Stimulated activated CD8-positive, alpha-beta memory T cell treated with anti-CD3 and anti-CD28 coated beads, Interleukin-7, amount 100 ng/mL, for 1 hour (primary cell): Measurements from ENCODE around the gene GRHPR.
"Not testable (repeated sequence)": the region's sequence is repeated elsewhere in the genome, so short reads cannot be mapped to it uniquely, and the experiment has no call there.

Source experiments
- DNase-seq, 2 donors: peaks; one replicate each; pipeline ENCODE4 v3.0.0-alpha.2; 2020; ENCODE audit warnings: low read depth in 2 of 2

GRHPR gene

GRCh38 chr9:37447111-37447510 is 24.6 kb downstream of the GRHPR start:
- DNase-seq: no peak

DNA sequence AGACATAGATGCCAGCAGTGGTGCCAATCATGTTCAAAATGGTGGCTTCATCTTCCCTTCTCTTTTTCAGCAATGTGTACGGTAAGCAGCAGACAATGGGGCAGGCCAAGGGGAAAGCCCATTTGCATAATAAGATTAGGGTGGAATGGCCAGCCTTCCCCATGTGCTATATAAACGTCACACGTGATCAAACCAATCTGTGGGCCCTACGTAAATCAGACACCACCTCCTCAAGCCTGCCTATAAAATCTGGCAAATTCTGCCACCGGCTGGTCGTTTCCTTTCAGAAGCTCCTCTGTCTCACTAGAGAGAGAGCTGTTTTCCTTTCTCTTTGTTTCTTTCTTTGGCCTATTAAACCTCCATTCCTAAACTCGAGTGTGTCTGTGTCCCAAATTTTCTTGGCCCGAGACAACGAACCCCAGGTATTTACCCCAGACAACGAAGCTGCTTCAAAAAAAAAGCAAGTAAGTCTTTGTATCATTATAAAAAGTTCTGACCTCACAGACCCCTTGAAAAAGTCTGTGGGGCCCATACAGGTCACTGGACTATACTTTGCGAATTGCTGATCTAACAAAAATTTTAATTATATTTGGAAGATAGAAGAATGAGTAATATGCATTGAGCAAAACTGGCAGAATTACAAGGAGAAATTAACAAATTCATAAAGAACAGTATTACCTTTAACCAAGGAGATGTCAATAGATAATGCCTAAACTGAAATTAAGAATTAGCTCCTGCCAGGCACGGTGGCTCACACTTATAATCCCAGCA is 27.6 kb downstream of the GRHPR start:
- no peak for DNase-seq

DNA sequence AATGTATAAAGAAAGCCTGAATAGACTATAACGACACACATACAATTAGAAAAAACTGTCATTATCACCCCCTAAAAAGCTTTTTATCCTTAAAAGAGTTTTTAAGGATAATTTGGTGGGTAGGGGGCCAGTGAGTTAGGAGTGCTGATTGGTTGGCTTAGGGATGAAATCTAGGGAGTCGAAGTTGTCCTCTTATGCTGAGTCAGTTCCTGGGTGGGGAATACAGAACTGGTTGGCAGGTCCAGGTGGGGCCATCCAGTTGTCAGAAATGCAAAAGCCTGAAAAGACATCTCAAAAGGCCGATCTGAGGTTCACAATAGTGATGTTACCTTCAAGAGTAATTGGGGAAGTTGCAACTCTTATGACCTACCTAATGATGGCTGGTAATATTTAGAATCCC is 29.1 kb downstream of the GRHPR start:
- DNase-seq: no peak

- no peak for DNase-seq
These were observed 30.1 kb downstream of the GRHPR start for GRCh38 chr9:37452611-37453010.

DNA sequence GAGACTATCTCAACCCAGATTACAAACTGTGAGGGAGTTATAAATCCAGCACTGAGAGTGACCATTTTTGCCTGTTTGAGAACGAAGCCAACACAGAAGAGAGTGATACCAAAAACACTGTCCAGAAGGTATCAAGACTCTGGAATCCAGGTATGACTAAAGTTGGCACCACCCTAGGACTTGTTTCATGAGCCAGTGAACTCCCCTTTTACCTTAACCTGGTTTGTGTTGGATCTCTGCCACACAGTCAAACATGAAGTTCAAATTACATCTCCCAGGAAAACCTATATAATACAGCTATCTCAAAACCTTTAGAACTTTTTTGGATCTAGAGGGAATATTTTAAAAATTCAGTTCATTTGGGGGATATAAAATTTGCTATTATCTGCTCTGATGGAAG is 31.3 kb downstream of the GRHPR start:
- DNase-seq: no peak

DNA sequence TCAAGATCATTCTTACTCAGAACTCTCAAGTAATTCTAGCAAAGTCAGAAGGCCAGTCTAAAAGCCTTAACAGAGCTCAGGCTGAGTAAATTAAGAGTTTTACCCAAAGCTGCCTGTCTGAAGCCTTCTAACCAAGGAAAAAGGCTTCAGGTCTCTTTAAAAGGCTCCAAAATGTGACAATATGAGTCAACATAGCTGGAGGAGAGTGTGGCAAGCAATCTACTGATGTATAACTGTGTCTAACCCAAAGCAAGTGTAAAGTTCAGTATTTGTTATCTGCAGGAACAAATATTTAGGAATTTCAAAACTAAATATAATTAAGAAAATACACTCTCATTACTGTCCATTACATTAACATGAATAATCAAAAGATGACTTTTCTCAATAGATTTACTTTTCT is 31.7 kb downstream of the GRHPR start:
- DNase-seq: no peak

DNA sequence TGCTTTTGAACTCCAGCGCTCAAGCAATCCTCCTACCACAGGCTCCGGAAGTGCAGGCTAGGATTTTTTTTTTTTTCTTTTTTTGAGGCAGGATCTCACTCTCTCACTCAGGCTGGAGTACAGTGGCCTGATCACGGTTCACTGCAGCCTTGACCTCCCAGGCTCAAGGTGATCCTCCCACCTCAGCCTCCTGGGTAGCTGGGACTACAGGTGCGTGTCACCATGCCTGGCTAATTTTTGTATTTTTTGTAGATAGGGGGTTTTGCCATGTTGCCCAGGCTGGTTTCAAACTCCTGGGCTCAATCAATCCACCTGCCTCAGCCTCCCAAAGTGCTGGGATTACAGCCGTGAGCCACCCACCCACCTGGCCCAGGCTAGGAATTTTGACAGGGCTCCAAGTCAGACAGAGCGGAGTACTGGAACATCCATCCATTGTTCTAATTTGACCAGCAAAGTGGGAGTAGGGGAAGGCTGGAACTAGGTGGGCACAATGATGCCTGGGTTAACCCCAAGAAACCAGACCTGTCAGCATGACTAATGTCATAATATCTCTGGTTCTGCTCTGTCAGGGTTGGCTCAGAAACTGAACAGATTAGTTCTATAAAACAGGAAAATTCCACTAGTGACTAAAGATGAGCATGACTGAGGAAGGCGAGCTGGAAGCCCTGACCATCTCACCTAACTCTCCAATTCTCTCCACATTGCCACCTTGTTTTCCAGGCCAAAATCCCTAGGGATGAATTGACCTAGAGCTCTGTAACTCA is 33.6 kb downstream of the GRHPR start:
- no peak for DNase-seq

- DNase-seq: no peak
These were observed 34.3 kb downstream of the GRHPR start for GRCh38 chr9:37456817-37457216.

DNA sequence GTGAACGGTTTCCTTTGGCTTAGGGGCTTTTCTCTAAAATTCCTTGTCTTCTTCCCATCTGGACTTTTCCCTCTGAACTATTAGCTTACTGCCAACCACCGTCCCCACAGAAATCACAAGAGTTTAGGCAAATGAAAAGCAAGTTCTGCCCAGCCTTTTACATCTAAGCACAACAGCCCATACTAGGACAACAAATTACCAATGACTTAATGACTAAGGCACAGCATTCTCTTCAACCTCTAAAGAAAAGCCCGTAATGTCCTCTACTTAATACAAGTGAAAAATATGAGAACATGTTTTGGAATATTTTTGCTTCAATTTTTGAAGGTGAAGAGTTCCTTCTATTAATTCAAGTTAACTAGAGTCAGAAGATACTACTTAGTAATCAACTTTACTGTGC is 41.5 kb downstream of the GRHPR start:
- no peak for DNase-seq

DNA sequence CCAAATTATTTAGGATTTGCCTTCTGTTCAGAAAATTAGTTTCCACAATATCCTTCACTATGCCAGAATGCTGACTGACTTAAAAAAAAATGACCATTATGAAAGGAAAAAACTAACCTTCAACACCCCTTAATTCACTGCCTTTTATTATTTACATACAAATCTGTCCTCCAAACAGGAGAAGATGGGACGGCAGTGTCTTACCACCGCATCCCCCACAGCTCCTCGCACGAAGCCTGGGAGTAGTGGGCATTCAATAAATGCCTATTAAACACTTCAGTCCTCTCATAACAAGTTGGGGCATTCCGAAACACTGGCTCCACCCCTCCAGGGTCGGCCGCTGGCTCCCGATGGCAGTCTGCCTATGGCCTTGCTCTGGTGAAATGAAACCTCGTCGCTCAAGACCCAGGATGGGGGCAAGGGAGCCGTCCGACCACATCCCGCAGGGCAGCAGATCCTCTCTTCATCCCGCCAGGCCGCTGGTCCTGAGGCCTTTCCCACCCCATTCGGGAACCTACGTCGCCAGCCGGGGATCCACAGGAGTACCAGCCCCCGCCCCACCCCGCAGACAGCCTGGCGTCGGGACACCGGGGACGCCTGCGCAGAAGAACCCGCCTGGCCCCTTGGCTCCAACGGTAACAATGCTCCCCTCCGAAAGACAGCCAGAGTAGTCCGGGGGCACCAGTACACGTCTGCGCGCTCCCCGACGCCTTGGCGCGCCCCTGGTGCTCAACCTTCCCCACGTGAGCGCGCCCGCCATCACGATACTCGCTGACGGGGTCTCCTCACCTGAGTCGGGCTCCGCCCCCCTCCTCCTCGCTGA is 42.1 kb downstream of the GRHPR start:
- peak in 1 of 2 donors; percentile 19 for DNase-seq

GRCh38 chr9:37465249-37466036 is 42.9 kb downstream of the GRHPR start, which contains the start of gene ZBTB5:
Gene ZBTB5, minus strand, starts transcription at chr9:37465450. Its CDS starts 22,899 bp downstream, at chr9:37442551.
- DNase-seq: peak; percentile 96 to 98

- no peak for DNase-seq
These were observed 43.7 kb downstream of the GRHPR start for GRCh38 chr9:37466037-37466709.

GRCh38 chr9:37467530-37467929 is 45.0 kb downstream of the GRHPR start:
- not testable (repeated sequence) for DNase-seq

DNA sequence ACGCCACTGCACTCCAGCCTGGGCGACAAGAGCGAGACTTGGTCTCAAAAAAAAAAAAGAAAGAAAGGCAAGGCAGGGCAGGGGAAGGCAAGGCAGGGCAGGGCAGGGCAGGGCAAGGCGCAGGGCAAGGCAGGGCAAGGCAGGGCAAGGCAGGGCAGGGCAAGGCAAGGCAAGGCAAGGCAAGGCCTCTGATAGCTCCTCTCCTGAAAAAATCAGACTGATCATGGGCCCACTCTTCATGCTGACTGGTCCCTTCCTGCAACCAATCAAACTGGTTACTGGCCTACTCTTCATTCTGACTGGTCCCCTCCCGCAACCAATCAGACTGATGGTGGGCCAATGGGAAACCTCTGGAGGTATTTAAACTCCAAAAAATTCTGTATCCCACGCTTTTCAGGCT is 46.1 kb downstream of the GRHPR start:
- no peak for DNase-seq

DNA sequence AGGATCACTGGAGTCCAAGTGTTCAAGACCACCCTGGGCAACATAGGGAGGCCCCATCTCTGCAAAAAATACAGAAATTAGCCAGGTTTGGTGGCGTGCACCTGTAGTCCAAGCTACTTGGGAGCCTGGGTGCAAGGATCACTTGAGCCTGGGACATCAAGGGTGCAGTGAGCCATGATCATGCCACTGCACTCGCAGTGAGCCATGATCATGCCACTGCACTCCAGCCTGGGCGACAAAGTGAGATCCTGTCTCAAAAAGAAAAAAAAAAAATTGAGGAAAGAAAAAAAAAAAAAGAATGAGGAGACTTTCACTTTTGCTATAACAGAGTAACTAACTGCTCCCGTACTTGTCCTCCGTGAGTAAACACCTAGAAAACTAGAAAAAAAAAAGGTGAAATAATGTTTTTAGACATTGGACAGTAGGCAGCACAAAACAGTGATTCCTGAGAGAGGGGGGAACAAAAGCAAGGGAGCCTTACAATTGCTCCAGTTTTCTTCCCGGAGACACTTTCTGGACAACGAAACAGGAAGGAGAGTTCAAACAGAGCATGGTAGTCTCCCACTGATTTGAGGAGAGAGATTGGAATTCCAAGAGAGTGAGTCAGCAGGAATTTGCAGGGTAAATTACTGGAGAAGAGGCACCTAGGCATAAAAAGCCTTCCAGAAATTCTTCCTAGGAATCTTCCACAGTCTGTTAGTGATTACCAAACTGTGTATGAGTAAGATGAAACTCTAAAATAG is 49.6 kb downstream of the GRHPR start:
- DNase-seq: no peak

DNA sequence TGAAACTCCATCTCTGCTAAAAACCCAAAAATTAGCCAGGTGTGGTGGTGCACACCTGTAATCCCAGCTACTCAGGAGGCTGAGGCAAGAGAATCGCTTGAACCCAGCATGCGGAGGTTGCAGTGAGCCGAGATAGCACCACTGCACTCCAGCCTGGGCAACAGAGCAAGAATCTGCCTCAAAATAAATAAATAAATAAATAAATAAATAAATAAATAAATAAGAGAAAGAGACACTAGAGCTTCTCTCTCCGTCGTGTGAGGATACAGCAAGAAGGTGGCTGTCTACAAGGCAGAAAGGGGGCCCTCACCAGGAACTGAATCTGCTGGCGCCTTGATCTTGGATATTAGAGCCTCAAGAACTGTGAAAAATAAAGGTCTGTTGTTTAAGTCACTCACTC is 51.5 kb downstream of the GRHPR start:
- not testable (repeated sequence) for DNase-seq

DNA sequence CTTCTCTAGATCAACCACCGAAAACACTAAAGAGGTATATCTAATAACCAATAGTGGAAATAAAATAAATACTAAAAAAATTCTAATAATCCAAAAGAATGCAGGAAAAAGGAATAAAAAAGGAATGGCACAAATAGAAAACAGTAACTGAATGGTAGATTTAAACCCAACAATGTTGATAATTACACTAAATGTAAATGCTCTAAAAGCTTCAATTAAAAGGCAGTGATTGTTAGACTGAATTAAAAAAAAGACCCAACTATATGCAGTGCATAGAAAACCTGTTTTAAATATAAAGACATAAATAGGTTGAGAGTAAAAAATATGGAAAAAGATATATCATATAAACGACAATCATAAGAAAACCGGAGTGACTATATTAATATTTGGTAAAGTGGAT is 51.9 kb downstream of the GRHPR start:
- DNase-seq: no peak

- DNase-seq: no peak
These were observed 54.4 kb downstream of the GRHPR start for GRCh38 chr9:37476930-37477329.

GRCh38 chr9:37477443-37477842 is 54.9 kb downstream of the GRHPR start:
- not testable (repeated sequence) for DNase-seq

- DNase-seq: not testable (repeated sequence)
These were observed 55.6 kb downstream of the GRHPR start for GRCh38 chr9:37477987-37478619.
